Endothelial cell of umbilical vein (primary cell): ENCODE results near the gene C1orf210. TPM values are rescaled to one million over a fixed set of nuclear protein-coding genes. Genes with fewer than 3 reads are reported as not detected.

ENCODE experiments used
- BruUV-seq: library from RNA; stranded (reverse); fragments of 400-500 nt; replicated peaks from 2 replicates; lab custom pipeline; 2021; lab: Mats Ljungman, UMichigan
- CTCF ChIA-PET: fragments of 300-600, 350-600 bp; sonication (Branson Sonifier 250); formaldehyde crosslinking; loops from one replicate; lab custom pipeline; 2021; ENCODE audit warnings: antibody characterized with exemption, inconsistent platforms; lab: Charles Lee
- POLR2A ChIA-PET: fragments of 300-600, 350-600 bp; sonication (Branson Sonifier 250); formaldehyde crosslinking; loops from one replicate; lab custom pipeline; 2021; ENCODE audit warnings: antibody characterized with exemption, inconsistent platforms; lab: Charles Lee
- DNase-seq: peaks from one replicate; pipeline ENCODE4 v3.0.0-alpha.2; 2011; ENCODE audit warnings: low read depth, low spot score
- FAIRE-seq: peaks from 2 replicates; lab custom pipeline; 2011; peaks lifted over from hg19 to GRCh38; lab: Jason Lieb, UNC
- H2AFZ ChIP-seq: 2 replicates; pipeline ENCODE4 v1.6.0; 2012; ENCODE audit warnings: low read depth, low read length, control low read depth, inconsistent platforms
- H3K27ac ChIP-seq: 2 replicates; pipeline ENCODE4 v1.5.1; 2011; ENCODE audit warnings: low read depth, mild to moderate bottlenecking, control low read depth, low read length, moderate library complexity; ENCODE audit not compliant: insufficient read depth
- H3K27me3 ChIP-seq, 2 experiments: 2 replicates each; pipeline versions ENCODE4 v1.6.0 to v1.6.1; 2011; ENCODE audit warnings: low read length in 2 of 2, mixed read lengths in 1 of 2; ENCODE audit not compliant: control insufficient read depth in 2 of 2, insufficient read depth in 2 of 2
- H3K36me3 ChIP-seq, 2 experiments: 2 replicates in 1 of 2; 3 replicates in 1 of 2; pipeline ENCODE4 v1.5.1; 2011; ENCODE audit warnings: low read length in 2 of 2, mild to moderate bottlenecking in 1 of 2, moderate library complexity in 1 of 2; ENCODE audit not compliant: control insufficient read depth in 2 of 2, insufficient read depth in 2 of 2; ENCODE audit errors: extremely low read depth in 1 of 2
- H3K4me1 ChIP-seq: 3 replicates; pipeline ENCODE4 v1.5.1; 2011; ENCODE audit warnings: mild to moderate bottlenecking, low read length; ENCODE audit not compliant: control insufficient read depth, insufficient read depth; ENCODE audit errors: extremely low read depth
- H3K4me2 ChIP-seq: 2 replicates; pipeline ENCODE4 v1.6.1; 2011; ENCODE audit warnings: low read length, control low read depth, mixed read lengths; ENCODE audit not compliant: insufficient read depth
- H3K4me3 ChIP-seq, 3 experiments: fragments of 200-600 bp in 1 of 3; sonication (generic), shearing (Covaris generic) in 1 of 3; replicated peaks in 1 of 3; 2 replicates each; pipeline ENCODE4 v1.5.1; 2011 to 2016; ENCODE audit warnings: control low read depth in 3 of 3, low read length in 3 of 3, mild to moderate bottlenecking in 2 of 3, inconsistent platforms in 1 of 3, low read depth in 1 of 3, moderate library complexity in 1 of 3; ENCODE audit not compliant: insufficient read depth in 1 of 3
- H3K79me2 ChIP-seq: 2 replicates; pipeline ENCODE4 v1.6.0; 2012; ENCODE audit warnings: low read length, inconsistent platforms; ENCODE audit not compliant: control insufficient read depth, insufficient read depth
- H3K9ac ChIP-seq: replicated peaks from 2 replicates; pipeline ENCODE3; 2011; ENCODE audit warnings: low read length, control low read depth; ENCODE audit not compliant: insufficient read depth; ENCODE audit errors: extremely low read depth
- H3K9me1 ChIP-seq: replicated peaks from 3 replicates; pipeline ENCODE4 v1.6.0; 2011; ENCODE audit warnings: mild to moderate bottlenecking, low read length; ENCODE audit not compliant: control insufficient read depth, insufficient read depth; ENCODE audit errors: extremely low read depth
- H3K9me3 ChIP-seq: replicated peaks from 2 replicates; pipeline ENCODE4 v1.5.1; 2012; ENCODE audit warnings: low read length, inconsistent platforms; ENCODE audit not compliant: control insufficient read depth, insufficient read depth
- H4K20me1 ChIP-seq: replicated peaks from 2 replicates; pipeline ENCODE3; 2011; ENCODE audit warnings: mild to moderate bottlenecking, low read length; ENCODE audit not compliant: control insufficient read depth, insufficient read depth; ENCODE audit errors: extremely low read depth
- EZH2 ChIP-seq: IDR thresholded peaks from 2 replicates; pipeline ENCODE4 v1.6.1; 2012; ENCODE audit warnings: borderline replicate concordance, low read depth, mild to moderate bottlenecking, moderate library complexity, low read length, inconsistent platforms; ENCODE audit not compliant: severe bottlenecking
- FOS ChIP-seq: IDR thresholded peaks from 2 replicates; pipeline ENCODE4 v1.6.1; 2011; ENCODE audit warnings: mild to moderate bottlenecking, low read length, moderate library complexity, borderline replicate concordance; ENCODE audit not compliant: insufficient read depth
- GATA2 ChIP-seq: IDR thresholded peaks from 2 replicates; pipeline ENCODE4 v1.7.0; 2011; ENCODE audit warnings: low read depth, mild to moderate bottlenecking, moderate library complexity, mixed read lengths, low read length; ENCODE audit not compliant: insufficient read length, insufficient read depth
- JUN ChIP-seq: IDR thresholded peaks from 2 replicates; pipeline ENCODE4 v1.6.1; 2011; ENCODE audit warnings: borderline replicate concordance, low read depth; ENCODE audit not compliant: insufficient read length, insufficient read depth
- MYC ChIP-seq: IDR thresholded peaks from one replicate; pipeline ENCODE4 v1.6.1; 2011; ENCODE audit warnings: mild to moderate bottlenecking, low read depth, low read length
- POLR2A ChIP-seq: IDR thresholded peaks from 2 replicates; pipeline ENCODE4 v1.6.1; 2012; ENCODE audit warnings: low read depth, mild to moderate bottlenecking, control low read depth, low read length
- POLR2AphosphoS5 ChIP-seq: IDR thresholded peaks from 2 replicates; pipeline ENCODE4 v1.6.1; 2012; ENCODE audit warnings: low read depth, mild to moderate bottlenecking, control low read depth, low read length, moderate library complexity; ENCODE audit not compliant: insufficient read depth
- dilution Hi-C: fragments of 300-500 bp; cut with MboI; formaldehyde crosslinking; loops from one replicate; pipeline ENCODE4 v1.15.0; 2019; ENCODE audit warnings: low sequenced_read_pairs; ENCODE audit not compliant: extremely low pct_ligation_motif_present
- intact Hi-C: fragments of 100-400 bp; cut with micrococcal nuclease; formaldehyde crosslinking; loops from one replicate; pipeline ENCODE4 v1.10.0; 2022
- polyA plus RNA-seq, 4 experiments: library from polyadenylated mRNA; depleted of rRNA in 3 of 4; stranded (reverse) in 3 of 4; unstranded in 1 of 4; fragments of >200 nt; gene quantifications; 2 replicates each; pipeline versions ENCODE4 v1.2.1 to v1.2.3, GENCODE V29; 2011 to 2012; ENCODE audit warnings: missing spikeins in 1 of 4
- total RNA-seq: library from RNA; stranded (reverse); gene quantifications from 2 replicates; pipeline ENCODE4 v1.2.3, GENCODE V29; 2021
- TF ChIP-seq, protein P1 (sequence below): IDR thresholded peaks from 2 replicates; pipeline ENCODE4 v1.6.1; 2011; ENCODE audit not compliant: insufficient read depth, insufficient read length
- TF ChIP-seq, protein P2 (sequence below), 2 donors: IDR thresholded peaks; 1 replicate in 1 of 2; 2 replicates in 1 of 2; pipeline ENCODE4 v1.5.1; 2011; ENCODE audit warnings: low read length in 2 of 2, mild to moderate bottlenecking in 2 of 2, moderate library complexity in 2 of 2, control low read depth in 1 of 2, inconsistent platforms in 1 of 2, low read depth in 1 of 2; ENCODE audit not compliant: insufficient read depth in 1 of 2; ENCODE audit errors: extremely low read depth in 1 of 2

The C1orf210 gene
- total and polyA plus RNA-seq, 2 donors (not counting 3 experiments of a cell fraction or from before 2014, with no cell fraction given), result not detected

GRCh38 chr1:43312663-43313515, 27.5 kb upstream of the C1orf210 start:
- H3K79me2 ChIP-seq, result peaks cover 6% of the 10 kb centered on the region
- no peaks in the 10 kb centered on the region for H3K4me1 ChIP-seq
- DNase-seq (no peak), FAIRE-seq (no peak)
- H3K9ac ChIP-seq, result no peak overlapping the region
- no peak overlapping the region for H3K4me2 ChIP-seq
- no peaks in the 10 kb centered on the region for H3K27me3 ChIP-seq
- H2AFZ ChIP-seq, result no peak overlapping the region
- dilution Hi-C loops (no loop called here), intact Hi-C loops (no loop called here)
- H3K9me3 ChIP-seq, result no peaks in the 10 kb centered on the region
- CTCF ChIA-PET, result interaction anchor here (0.7 to 2.8 kb wide), 5 partner anchors 74 to 102 kb away, joined by 3 to 9 read pairs (median 3); no protein-coding TSS in a partner anchor
- H3K4me3 ChIP-seq, result no peak overlapping the region
- BruUV-seq, result no TSS peak
- no peaks in the 10 kb centered on the region for H4K20me1 ChIP-seq
- POLR2A ChIA-PET, result interaction anchor here (1.0 kb wide), 1 partner anchor 9 kb away, joined by 3 read pairs; no protein-coding TSS in a partner anchor
- peaks cover 51 to 91% of the 10 kb centered on the region in 2 experiments for H3K36me3 ChIP-seq
- TF ChIP-seq POLR2A (peak; percentile 45), JUN (no peak), MYC (no peak), GATA2 (no peak), POLR2AphosphoS5 (peak; percentile 30), EZH2 (no peak), FOS (no peak)
- TF ChIP-seq, protein P1, sequence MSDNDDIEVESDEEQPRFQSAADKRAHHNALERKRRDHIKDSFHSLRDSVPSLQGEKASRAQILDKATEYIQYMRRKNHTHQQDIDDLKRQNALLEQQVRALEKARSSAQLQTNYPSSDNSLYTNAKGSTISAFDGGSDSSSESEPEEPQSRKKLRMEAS, result no peak
- TF ChIP-seq, protein P2, sequence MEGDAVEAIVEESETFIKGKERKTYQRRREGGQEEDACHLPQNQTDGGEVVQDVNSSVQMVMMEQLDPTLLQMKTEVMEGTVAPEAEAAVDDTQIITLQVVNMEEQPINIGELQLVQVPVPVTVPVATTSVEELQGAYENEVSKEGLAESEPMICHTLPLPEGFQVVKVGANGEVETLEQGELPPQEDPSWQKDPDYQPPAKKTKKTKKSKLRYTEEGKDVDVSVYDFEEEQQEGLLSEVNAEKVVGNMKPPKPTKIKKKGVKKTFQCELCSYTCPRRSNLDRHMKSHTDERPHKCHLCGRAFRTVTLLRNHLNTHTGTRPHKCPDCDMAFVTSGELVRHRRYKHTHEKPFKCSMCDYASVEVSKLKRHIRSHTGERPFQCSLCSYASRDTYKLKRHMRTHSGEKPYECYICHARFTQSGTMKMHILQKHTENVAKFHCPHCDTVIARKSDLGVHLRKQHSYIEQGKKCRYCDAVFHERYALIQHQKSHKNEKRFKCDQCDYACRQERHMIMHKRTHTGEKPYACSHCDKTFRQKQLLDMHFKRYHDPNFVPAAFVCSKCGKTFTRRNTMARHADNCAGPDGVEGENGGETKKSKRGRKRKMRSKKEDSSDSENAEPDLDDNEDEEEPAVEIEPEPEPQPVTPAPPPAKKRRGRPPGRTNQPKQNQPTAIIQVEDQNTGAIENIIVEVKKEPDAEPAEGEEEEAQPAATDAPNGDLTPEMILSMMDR (IDR thresholded peaks at IDR 0.05; ENCODE audit: extremely low read depth in 1 of 2, insufficient read depth in 1 of 2, low read depth in 1 of 2, low read length in 2 of 2), result no peak
- no peaks in the 10 kb centered on the region for H3K9me1 ChIP-seq
- H3K27ac ChIP-seq, result no peak overlapping the region
